SH-SY5Y (cell line): ENCODE results near the gene RAB43.

Experiments used
- GATA2 ChIP-seq: IDR thresholded peaks from 2 replicates; pipeline ENCODE4 v1.6.1; 2011; ENCODE audit warnings: mild to moderate bottlenecking, low read depth, low read length
- GATA3 ChIP-seq: IDR thresholded peaks from 2 replicates; pipeline ENCODE4 v1.6.1; 2011; ENCODE audit warnings: low read depth, mild to moderate bottlenecking, low read length, moderate library complexity

RAB43 gene

DNA sequence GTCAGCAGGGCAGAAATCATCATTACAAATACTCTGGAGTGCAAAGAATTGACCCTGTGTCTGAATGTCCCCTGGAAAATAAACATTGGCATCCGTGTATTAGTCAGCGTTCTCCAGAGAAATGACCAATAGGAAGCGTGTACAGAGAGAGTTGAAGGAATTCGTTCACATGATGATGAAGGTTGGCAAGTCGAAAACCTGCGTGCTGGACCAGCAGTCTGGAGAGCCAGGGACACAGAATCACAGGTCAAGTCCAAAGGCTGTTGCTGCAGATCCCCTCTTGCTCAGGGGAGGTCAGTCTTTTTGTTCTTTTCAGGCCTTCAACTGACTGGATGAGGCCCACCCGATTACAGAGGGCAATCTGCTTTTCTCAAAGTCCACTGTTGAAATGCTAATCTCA lies 44.4 kb downstream of the RAB43 start:
- TF ChIP-seq GATA3: no peak
- no peak for TF ChIP-seq GATA2

DNA sequence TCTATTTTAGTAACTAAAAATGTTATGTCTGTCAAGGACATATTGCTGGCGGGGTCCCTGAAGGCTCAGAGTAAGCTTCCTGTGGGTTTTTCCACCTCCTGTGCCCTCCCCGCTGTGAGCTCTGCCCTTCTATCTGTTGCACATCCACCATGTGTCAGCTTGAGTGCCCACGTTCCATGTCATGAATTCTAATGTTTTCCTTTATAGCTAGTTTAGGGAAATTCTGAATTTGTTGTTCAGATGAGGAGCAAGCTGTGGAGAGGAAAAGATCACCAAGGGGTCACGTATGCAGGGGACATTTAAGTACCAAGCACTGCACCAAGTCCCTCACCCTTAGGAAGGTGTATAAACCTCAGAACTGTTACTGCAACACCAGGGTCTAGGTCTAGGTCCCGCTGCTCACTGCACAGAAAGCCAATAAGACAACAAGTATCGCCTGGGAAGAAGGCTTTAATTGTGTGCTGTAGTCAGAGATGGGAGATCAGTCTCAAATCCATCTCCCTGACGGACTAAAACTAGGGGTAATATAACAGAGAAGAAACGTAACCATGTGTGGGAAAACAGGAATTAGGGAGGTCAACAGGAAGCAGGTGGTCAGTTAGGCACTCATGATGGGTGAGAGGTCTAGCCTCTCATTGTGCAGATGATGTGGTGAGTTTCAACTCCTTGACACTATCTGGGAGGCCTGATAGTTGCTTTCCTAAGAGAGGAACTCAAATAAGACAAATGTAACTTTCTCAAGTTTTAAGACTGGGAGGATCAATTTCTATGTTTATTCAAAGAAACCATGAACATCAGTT lies 51.3 kb downstream of the RAB43 start:
- TF ChIP-seq GATA3 (no peak), GATA2 (no peak)

DNA sequence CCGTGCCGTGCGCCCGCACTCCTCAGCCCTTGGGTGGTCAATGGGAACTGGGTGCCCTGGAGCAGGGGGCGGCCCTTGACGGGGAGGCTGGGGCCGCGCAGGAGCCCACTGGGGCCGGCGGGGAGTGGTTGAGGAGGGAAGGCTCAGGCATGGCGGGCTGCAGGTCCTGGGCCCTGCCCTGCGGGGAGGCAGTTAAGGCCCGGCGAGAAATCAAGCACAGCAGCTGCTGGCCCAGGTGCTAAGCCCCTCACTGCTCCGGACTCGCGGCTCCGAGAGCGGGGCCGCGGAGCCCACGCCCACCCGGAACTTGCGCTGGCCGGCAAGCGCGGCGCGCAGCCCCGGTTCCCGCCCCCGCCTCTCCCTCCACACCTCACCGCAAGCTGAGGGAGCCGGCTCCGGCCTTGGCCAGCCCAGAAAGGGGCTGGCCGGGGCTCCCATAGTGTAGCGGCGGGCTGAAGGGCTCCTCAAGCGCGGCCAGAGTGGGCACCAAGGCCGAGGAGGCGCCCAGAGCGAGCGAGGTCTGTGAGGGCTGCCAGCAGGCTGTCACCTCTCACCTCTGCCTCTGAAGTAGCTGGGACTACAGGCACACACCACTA lies 53.2 kb downstream of the RAB43 start:
- TF ChIP-seq GATA3 (no peak), GATA2 (no peak)

DNA sequence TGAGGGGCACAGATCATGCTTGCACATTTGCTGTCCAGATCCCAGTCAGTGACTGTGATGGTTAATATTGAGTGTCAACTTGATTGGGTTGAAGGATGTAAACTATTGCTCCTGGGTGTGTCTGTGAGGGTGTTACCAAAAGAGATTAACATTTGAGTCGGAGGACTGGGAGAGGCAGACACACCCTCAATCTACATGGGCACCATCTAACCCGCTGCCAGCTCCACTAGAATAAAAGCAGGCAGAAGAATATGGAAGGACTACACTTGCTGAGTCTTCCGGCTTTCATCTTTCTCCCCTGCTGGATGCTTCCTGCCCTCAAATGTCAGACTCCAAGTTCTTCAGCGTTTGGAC lies 55.9 kb downstream of the RAB43 start:
- no peak for TF ChIP-seq GATA3
- TF ChIP-seq GATA2: no peak

DNA sequence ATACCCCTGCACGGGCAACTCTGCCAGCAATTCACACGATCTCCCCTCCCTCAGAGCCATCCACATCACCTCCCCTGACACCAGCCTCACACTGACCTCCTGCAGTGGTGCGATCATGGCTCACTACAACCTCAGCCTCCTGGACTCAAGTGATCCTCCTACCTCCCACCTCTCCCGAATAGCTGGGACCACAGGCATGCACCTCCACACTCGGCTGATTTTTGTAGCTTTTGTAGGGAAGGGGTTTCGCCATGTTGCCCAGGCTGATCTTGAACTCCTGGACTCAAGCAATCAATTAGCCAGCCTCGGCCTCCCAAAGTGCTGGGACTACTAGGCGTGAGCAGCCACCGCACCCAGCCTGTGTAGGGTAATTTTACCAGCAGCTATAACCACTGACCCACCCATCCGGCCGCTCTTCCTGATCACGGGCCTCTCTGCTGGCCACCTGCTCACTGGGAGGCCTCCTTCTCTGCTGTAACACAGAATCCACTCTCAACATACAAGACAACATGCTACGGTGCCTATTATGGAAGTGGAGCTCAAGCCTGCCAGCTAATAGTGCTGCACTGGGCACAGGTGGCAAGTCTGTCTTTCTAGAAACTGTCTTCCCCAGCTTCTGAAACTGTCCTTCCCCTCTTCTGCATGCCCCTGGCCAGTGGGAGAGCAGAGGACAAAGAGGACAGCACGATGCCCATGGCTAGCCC lies 56.4 kb downstream of the RAB43 start:
- TF ChIP-seq GATA2 (no peak), GATA3 (no peak)

DNA sequence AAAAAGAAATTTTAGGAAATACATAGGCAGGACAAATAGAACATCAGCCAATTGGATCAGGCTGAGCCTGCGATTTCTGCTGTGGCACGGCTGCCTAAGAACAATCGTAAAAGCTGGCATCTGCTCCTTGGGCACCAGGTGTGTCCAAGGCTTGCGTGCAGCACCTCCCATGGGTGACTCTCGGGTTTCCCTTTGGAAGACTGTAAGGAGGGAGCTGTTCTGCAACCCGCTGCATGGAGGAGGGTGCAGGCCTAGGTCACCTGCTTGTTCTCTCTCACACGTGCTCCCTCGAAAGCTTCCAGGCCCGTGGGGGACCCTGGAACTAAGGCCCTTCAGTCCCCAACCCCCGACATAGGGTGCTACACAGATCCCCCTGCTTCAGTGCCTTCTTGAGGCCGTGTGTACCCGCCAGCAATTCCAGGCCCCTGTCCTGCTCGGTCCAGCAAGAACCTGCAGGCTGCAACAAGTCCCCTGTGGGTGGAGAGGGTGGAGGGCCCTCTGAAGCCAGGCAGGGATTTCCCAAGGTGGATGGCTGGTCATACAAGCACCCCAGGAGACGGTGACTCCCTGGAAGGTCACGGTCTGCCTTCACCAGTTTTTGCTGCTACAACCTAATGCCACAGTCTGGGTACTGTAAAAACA lies 57.6 kb downstream of the RAB43 start:
- TF ChIP-seq GATA3 (no peak), GATA2 (no peak)

DNA sequence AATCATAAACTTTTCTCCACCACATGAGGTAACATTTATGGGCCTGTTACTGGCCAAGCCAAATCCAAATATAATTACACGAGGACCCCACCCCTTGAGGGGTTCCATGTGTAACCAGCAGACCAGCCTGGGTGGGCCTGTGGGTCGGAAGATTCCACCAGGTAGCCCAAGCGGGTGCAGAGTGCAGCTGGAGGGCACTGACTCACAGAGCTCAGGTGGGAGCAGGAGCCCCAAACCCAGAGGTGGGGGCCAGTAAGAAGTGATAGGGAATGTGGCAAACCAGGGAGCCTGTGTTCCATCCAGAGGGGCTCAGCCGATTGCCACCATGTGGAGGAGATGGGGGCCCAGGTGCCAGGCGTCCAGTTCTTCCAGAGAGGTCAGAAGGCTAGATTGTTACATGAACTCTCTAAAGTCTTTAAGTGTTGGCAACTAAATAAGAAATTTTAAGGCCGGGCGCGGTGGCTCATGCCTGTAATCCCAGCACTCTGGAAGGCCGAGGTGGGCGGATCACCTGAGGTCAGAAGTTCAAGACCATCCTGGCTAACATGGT lies 58.4 kb downstream of the RAB43 start:
- TF ChIP-seq GATA2 (no peak), GATA3 (no peak)

DNA sequence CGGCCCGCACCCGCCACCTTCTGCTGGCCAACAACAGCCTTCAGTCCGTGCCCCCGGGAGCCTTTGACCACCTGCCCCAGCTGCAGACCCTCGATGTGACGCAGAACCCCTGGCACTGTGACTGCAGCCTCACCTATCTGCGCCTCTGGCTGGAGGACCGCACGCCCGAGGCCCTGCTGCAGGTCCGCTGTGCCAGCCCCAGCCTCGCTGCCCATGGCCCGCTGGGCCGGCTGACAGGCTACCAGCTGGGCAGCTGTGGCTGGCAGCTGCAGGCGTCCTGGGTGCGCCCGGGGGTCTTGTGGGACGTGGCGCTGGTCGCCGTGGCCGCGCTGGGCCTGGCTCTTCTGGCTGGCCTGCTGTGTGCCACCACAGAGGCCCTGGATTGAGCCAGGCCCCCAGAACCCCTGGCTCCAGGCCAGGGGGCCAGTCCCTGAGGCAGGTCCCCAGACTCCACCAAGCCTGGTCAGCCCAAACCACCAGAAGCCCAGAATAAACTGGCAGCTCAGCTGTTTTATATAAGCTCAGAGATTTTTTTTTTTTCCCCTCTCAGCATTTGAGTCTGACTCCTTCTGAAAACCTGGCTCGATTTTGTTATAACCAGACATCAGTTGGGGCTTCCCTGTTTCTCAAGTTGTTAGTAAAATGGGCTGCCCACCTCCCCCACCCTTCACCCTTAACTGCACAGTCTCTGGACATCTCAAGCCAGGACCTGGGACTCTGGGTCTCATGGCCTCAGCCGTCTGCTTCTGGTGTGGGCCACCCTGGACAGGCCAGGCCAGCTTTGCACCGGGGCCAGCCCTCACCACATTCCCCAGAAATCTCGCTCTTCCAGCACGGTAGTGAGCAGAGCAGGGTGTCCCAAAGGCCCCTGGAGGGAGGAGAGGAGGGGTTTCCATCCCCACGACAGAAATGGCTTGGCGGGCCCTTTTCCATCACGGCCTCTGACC lies 59.4 kb downstream of the RAB43 start:
- TF ChIP-seq GATA3 (no peak), GATA2 (no peak)

DNA sequence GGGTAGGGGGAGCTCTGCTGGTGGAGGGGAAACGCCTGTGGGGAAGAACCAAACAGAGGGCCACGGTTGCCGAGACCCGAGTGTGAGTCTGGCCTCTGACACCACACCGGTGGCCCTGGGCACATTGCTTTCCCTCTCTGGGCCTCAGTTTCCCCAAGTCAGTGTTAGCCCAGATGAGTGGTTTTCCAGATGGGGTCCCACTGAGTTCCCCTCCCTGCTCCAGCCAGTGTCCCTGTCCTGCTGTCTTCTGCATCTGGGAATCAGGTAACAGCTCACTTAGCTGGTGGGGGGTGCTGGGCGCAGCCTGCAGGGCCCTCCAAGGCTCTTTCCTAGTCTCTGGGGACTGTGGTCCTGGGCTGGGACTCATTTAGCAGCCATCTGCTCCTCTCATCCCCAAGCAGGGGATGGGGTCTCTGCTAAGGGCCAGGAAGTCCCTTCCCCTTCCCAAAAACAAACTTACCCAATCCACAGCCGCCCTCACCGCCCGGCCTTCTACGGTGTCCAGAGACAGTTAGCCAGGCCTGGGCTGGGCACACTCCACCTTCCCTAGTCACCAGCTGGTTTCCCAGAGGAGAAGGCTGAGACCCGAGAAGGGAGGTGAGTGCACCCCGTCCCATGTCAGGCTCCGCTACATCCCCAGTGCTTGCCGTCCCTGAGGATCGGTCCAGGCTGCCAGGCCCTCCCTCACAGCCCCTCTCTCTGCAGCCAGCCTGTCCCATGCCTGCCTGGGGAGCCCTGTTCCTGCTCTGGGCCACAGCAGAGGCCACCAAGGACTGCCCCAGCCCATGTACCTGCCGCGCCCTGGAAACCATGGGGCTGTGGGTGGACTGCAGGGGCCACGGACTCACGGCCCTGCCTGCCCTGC lies 60.3 kb downstream of the RAB43 start:
- no peak for TF ChIP-seq GATA2
- TF ChIP-seq GATA3: no peak

DNA sequence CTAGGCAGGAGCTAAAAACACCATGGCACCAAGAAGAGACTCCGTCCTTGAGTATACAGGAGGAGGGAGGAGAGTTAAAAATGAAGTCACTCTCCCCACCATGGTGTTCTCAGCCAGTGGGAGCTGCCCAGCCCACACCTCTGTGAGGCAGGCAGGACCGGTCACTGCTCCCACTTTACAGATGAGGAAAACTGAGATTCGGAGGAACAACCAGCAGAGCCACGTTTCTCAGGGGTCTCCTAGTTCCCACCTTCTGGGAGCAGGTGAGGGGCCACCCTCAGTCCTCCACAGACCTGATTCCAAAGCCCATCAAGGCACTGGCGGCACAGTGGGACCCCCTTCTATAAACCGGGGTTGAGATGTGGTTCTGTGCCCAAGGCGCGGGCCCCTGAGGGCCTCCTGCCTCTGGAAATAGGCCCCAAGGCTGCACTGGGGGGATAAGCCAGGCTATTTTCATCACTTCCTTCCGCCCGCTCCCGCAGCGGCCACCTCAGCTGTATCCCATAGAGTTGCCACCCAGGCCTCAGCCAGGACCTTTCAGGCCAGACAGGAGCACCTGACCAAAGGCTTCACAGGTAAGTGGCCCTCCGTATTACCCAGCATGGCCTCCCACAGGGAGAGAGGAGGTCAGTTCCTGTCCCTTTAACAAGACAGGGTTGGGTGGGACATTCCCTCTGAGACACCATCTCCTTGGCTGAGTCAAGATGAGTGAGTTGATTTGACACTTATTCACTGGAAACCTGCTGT lies 61.2 kb downstream of the RAB43 start, which contains the start of gene GP9:
Gene GP9, plus strand, starts transcription at position 504 of the 747 bp plus-strand sequence. CDS start 961 bp downstream, outside the sequence.
- TF ChIP-seq GATA3 (no peak), GATA2 (no peak)

DNA sequence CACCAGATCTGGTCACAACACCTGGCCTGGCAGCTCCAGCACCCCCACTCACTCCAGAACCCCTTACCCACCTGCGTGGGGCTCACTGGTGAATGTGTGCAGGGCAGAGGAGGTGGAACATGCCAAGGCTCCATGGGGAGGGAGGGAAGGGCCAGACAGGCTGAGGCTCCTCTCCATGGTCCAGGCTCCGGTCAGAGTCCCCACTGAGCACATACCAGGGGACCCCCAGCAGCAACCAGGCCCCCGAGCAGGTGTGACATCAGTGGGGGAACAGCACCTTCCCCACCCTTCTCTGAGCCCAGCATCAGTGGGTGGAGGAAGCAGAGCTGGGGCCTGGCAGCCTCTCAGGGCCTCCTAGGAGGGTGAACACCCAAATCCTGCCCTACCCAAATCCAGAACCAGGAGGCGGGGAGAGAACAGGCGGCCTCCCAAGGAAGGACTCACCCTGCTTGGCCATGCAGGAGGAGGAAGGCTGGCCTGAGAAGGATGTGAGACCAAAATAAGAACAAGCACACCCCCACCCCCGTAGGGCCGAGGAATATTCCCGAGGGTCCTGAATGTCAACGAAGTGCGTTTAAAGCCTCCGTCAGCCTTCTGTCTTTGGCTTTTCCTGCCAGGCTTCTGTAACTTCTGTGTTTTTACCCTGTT lies 62.2 kb downstream of the RAB43 start:
- TF ChIP-seq GATA2 (no peak), GATA3 (no peak)
